Endodermal cell (in vitro differentiated cells): ENCODE measurements around the gene GPR27. TPM values are rescaled to one million over a fixed set of nuclear protein-coding genes. Genes with fewer than 3 reads are reported as not detected.

Experiments
- DNase-seq: peaks from one replicate; pipeline ENCODE4 v3.0.0-alpha.2; 2017
- H3K27ac ChIP-seq: 2 replicates; pipeline ENCODE4 v1.5.1; 2013; ENCODE audit warnings: mild to moderate bottlenecking, low read depth, low read length, moderate library complexity
- H3K27me3 ChIP-seq: 2 replicates; pipeline ENCODE4 v1.6.1; 2013; ENCODE audit warnings: mild to moderate bottlenecking, low read length, moderate library complexity; ENCODE audit not compliant: insufficient read depth, control insufficient read depth, poor library complexity, severe bottlenecking
- H3K36me3 ChIP-seq: 2 replicates; pipeline ENCODE4 v1.7.0; 2013; ENCODE audit warnings: mild to moderate bottlenecking, low read length, moderate library complexity; ENCODE audit not compliant: control insufficient read depth, insufficient read depth
- H3K4me1 ChIP-seq: one replicate; pipeline ENCODE4 v1.7.0; 2013; ENCODE audit warnings: low read length; ENCODE audit not compliant: control insufficient read depth, insufficient read depth
- H3K4me3 ChIP-seq: 2 replicates; pipeline ENCODE4 v1.5.1; 2013; ENCODE audit warnings: mild to moderate bottlenecking, low read length, moderate library complexity
- H3K9ac ChIP-seq: 2 replicates; pipeline ENCODE4 v1.6.1; 2013; ENCODE audit warnings: mild to moderate bottlenecking, low read length, moderate library complexity; ENCODE audit not compliant: poor library complexity, severe bottlenecking; ENCODE audit errors: extremely low read depth
- H3K9me3 ChIP-seq: 2 replicates; pipeline ENCODE4 v1.6.1; 2013; ENCODE audit warnings: mild to moderate bottlenecking, low read length, moderate library complexity; ENCODE audit not compliant: control insufficient read depth
- H3K27ac Mint-ChIP-seq: 2 replicates; pipeline ENCODE4 v1.8.0; 2020; ENCODE audit warnings: mixed read lengths
- H3K27me3 Mint-ChIP-seq: 2 replicates; pipeline ENCODE4 v1.8.0; 2021; ENCODE audit warnings: mild to moderate bottlenecking, mixed read lengths; ENCODE audit not compliant: insufficient read depth
- H3K36me3 Mint-ChIP-seq: 2 replicates; pipeline ENCODE4 v1.8.0; 2020; ENCODE audit warnings: low read depth, mixed read lengths
- H3K4me1 Mint-ChIP-seq: 2 replicates; pipeline ENCODE4 v1.8.0; 2020; ENCODE audit warnings: mixed read lengths
- H3K4me3 Mint-ChIP-seq: 2 replicates; pipeline ENCODE4 v1.8.0; 2020; ENCODE audit warnings: mild to moderate bottlenecking, moderate library complexity, mixed read lengths
- H3K9me3 Mint-ChIP-seq: 2 replicates; pipeline ENCODE4 v1.8.0; 2020; ENCODE audit warnings: mild to moderate bottlenecking, mixed read lengths
- WGBS, 2 experiments: methylation state at CpG; one replicate each; pipeline versions ENCODE4 v1.1.5 to v1.1.7; 2013; ENCODE audit warnings: missing lambda C conversion rate in 2 of 2, mixed read lengths in 1 of 2; ENCODE audit not compliant: insufficient coverage in 1 of 2, insufficient read length in 1 of 2; 5-methylcytosine and 5-hydroxymethylcytosine counted together
- total RNA-seq, 2 donors: library from RNA; stranded (reverse); fragmentation: NEBNext Ultra II Directional in 1 of 2; extraction: Animal tissue kit (Norgen Biotek cat#: 25700) in 1 of 2; gene quantifications; 2 replicates in 1 of 2; 3 replicates in 1 of 2; pipeline ENCODE4 v1.2.1, GENCODE V29; 2021
- TF ChIP-seq, protein P1 (sequence below): fragments of 200-600 bp; sonication (generic); conservative IDR thresholded peaks from 2 replicates; pipeline ENCODE4 v1.5.0; 2021; ENCODE audit warnings: antibody characterized with exemption, mild to moderate bottlenecking

Gene GPR27
- total RNA-seq, 2 donors from 2014 or later, result 7.4 to 7.9 TPM

DNA sequence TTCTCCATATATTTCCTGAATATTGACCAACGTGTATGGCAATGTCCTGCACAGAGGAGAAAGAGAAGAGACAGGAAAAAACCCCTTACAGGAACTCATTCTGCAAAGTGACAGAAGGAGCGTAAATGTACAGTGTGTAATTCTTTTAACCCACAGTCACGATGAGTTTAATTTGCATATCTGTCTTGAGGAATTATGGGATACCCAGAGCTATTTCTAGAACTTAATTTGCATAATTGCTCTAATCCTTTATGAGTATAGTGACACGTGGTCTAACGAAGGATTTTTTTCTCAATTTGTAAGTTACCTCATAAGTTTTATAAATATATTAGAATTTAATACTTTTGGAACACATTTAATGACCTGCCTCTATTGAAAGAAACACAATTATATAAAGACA lies 9.8 kb downstream of the GPR27 start:
- H3K9ac ChIP-seq, result no peak overlapping the region
- H3K9me3 Mint-ChIP-seq, result no peaks in the 10 kb centered on the region
- H3K4me1 ChIP-seq, result no peaks in the 10 kb centered on the region

DNA sequence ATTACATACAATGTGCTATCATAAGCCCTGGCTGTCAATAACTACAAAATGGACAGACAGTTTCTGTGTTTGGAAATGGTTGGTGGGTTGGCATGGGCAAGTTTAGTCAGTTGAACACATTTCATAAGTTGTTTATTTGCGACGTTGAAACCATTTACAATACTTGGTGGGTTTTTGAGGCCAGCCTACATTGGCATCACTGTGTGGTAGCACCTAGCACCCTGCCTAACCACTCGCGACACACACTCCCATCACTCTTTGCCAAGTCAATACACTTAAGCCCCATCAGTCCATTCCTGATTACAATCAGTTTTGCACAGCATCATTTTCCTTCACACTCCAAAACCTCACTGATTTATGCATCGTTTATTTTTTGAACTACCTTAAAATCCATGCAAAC lies 17.5 kb downstream of the GPR27 start:
- no peak overlapping the region for H3K27ac Mint-ChIP-seq
- Histone ChIP-seq H3K27me3 (no peaks in the 10 kb centered on the region), H3K4me1 (no peaks in the 10 kb centered on the region), H3K4me3 (no peak overlapping the region), H3K9me3 (no peaks in the 10 kb centered on the region), H3K9ac (no peak overlapping the region), H3K27ac (no peak overlapping the region), H3K36me3 (no peaks in the 10 kb centered on the region)
- H3K9me3 Mint-ChIP-seq, result no peaks in the 10 kb centered on the region
- H3K4me1 Mint-ChIP-seq, result peaks cover 5% of the 10 kb centered on the region
- TF ChIP-seq, protein P1, sequence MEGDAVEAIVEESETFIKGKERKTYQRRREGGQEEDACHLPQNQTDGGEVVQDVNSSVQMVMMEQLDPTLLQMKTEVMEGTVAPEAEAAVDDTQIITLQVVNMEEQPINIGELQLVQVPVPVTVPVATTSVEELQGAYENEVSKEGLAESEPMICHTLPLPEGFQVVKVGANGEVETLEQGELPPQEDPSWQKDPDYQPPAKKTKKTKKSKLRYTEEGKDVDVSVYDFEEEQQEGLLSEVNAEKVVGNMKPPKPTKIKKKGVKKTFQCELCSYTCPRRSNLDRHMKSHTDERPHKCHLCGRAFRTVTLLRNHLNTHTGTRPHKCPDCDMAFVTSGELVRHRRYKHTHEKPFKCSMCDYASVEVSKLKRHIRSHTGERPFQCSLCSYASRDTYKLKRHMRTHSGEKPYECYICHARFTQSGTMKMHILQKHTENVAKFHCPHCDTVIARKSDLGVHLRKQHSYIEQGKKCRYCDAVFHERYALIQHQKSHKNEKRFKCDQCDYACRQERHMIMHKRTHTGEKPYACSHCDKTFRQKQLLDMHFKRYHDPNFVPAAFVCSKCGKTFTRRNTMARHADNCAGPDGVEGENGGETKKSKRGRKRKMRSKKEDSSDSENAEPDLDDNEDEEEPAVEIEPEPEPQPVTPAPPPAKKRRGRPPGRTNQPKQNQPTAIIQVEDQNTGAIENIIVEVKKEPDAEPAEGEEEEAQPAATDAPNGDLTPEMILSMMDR, result no peak
- no peak for DNase-seq
- WGBS, 2 experiments, result 89 to 94% methylated on average over 5 of the region's 5 CpGs
- no peak overlapping the region for H3K4me3 Mint-ChIP-seq
- H3K36me3 Mint-ChIP-seq, result no peaks in the 10 kb centered on the region
- H3K27me3 Mint-ChIP-seq, result peaks cover 9% of the 10 kb centered on the region

More for the DNA sequence above, 9.8 kb downstream of the GPR27 start:
- Histone ChIP-seq H3K4me3 (no peak overlapping the region), H3K9me3 (no peaks in the 10 kb centered on the region), H3K36me3 (no peaks in the 10 kb centered on the region), H3K27me3 (peaks cover under 1% of the 10 kb centered on the region), H3K27ac (no peak overlapping the region)
- Mint-ChIP-seq H3K4me1 (no peaks in the 10 kb centered on the region), H3K36me3 (no peaks in the 10 kb centered on the region), H3K4me3 (no peak overlapping the region), H3K27ac (no peak overlapping the region), H3K27me3 (peaks cover 32% of the 10 kb centered on the region)
- 92% methylated on average over 3 of the region's 5 CpGs for WGBS, 2 experiments
- TF ChIP-seq, protein P1, result no peak
- DNase-seq, result no peak

DNA sequence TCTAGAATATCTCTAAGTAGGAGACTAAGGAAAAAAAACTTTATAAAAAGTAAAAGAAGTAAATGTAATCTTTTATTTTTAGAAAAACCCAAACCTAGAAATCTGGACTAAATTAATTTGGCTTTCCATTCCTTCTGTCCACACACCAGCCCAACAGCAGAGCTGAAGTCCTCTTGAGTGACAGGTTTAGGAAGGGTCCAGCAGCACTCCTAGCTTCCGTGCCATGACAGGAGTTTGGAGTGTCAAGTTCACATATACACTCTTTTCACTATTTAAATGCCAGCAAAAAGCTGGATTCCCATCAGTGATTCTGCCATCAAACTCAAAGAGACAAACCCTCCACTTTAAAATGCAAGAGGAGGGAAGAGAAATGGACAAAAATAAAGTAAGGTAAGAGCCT lies 18.2 kb downstream of the GPR27 start:
- no peak for DNase-seq
- H3K36me3 Mint-ChIP-seq, result no peaks in the 10 kb centered on the region
- no peak overlapping the region for H3K4me3 ChIP-seq
- H3K4me3 Mint-ChIP-seq, result no peak overlapping the region
- no peaks in the 10 kb centered on the region for H3K27me3 ChIP-seq
- no peaks in the 10 kb centered on the region for H3K36me3 ChIP-seq
- WGBS, 2 experiments, result 77% methylated on average over 1 of the region's 1 CpG; no CpG with 5 or more reads in 1 of the 2 experiments
- H3K27ac Mint-ChIP-seq, result no peak overlapping the region
- H3K9ac ChIP-seq, result no peak overlapping the region
- H3K9me3 ChIP-seq, result no peaks in the 10 kb centered on the region
- TF ChIP-seq, protein P1, result no peak
- peaks cover 9% of the 10 kb centered on the region for H3K27me3 Mint-ChIP-seq
- H3K4me1 ChIP-seq, result no peaks in the 10 kb centered on the region
- H3K4me1 Mint-ChIP-seq, result peaks cover 5% of the 10 kb centered on the region
- H3K27ac ChIP-seq, result no peak overlapping the region
- no peaks in the 10 kb centered on the region for H3K9me3 Mint-ChIP-seq
